Adrenal gland (tissue), 5 donors: ENCODE results near the gene RAB6A.

ENCODE experiments used
- POLR2A ChIP-seq, 2 donors: fragments of 450-650 bp; IDR thresholded peaks; one replicate each; pipeline ENCODE4 v1.6.1; 2017; ENCODE audit warnings: antibody characterized with exemption in 2 of 2, mild to moderate bottlenecking in 2 of 2, moderate library complexity in 1 of 2
- TF ChIP-seq, protein P1 (sequence below), 6 experiments: fragments of 450-650 bp in 4 of 6; fragments of 200-600 bp in 2 of 6; sonication (generic) in 1 of 6; IDR thresholded peaks; 1 replicate in 5 of 6; 2 replicates in 1 of 6; pipeline versions ENCODE4 v1.5.1 to v1.8.0; 2016 to 2021; ENCODE audit warnings: antibody characterized with exemption in 6 of 6, mild to moderate bottlenecking in 2 of 6, moderate library complexity in 1 of 6
- donor health status: DM: no; HTN: no; CAD: no.

DNA sequence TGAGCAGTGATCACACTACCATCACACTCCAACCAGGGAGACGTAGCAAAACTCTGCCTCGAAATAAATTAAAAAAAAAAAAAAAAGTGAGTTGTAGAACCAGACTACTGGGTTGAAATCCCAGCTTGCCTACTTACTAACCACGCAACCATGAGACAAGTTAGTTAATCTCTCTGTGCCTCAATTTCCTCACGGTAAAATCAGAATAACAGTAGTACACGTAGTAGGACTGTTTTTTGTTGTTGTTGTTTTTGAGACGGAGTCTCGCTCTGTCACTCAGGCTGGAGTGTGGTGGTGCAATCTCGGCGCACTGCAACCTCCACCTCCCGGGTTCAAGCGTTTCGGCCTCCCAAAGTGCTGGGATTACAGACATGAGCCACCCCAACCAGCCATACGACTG lies 14.2 kb downstream of the RAB6A start:
- TF ChIP-seq, protein P1, sequence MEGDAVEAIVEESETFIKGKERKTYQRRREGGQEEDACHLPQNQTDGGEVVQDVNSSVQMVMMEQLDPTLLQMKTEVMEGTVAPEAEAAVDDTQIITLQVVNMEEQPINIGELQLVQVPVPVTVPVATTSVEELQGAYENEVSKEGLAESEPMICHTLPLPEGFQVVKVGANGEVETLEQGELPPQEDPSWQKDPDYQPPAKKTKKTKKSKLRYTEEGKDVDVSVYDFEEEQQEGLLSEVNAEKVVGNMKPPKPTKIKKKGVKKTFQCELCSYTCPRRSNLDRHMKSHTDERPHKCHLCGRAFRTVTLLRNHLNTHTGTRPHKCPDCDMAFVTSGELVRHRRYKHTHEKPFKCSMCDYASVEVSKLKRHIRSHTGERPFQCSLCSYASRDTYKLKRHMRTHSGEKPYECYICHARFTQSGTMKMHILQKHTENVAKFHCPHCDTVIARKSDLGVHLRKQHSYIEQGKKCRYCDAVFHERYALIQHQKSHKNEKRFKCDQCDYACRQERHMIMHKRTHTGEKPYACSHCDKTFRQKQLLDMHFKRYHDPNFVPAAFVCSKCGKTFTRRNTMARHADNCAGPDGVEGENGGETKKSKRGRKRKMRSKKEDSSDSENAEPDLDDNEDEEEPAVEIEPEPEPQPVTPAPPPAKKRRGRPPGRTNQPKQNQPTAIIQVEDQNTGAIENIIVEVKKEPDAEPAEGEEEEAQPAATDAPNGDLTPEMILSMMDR (IDR thresholded peaks at IDR 0.05): no peak
- no peak for TF ChIP-seq POLR2A (IDR thresholded peaks at IDR 0.05)
